ENCODE results near the gene ASB16.

The ASB16 gene

DNA sequence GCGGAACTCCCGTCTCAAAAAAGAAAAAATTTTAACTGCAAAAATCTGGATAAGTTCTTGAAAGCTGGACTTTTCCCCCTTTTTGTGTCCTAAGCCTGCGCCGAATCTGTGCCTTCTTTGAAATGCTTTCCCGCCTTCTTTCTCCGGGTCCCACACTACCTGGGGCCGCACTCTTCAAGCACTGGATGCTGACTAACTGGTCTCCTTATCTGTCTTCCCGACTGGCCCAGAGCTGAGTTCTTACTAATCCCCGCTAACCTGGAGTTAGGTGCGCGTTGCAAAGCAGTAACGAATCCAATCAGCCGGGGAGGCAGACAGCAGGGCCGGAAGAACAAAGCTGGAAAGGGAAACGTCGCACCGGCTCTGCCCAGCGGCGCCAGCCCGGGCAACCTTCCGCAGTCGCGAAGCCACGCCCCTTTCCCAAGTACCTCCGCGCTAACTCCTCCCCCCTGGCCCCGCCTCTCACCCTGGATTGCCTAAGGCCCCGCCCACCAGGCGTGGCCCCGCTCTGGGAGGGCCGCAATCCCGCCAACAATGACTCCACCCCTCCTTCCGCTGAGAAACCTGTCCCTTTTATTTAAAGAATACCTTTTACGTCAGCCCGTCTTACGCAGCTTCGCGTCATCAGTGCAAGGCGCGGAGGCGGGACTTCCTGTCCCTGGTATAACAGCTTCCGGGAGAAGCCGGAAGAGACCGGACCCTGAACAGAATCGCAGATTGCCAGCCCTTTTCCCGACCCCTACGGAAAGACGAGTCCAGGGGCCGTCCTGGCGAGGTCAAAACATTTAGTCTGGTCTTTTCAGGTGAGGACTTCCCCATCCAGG, 16.0 kb downstream of the ASB16 start, which contains the start of gene TMUB2:
TSS of gene TMUB2 (plus strand) at position 666 of the 824 bp plus-strand sequence. CDS start 737 bp downstream, outside the sequence.
- intact Hi-C loops (cut with DNase I) = no loop called here
- DNase-seq = peak; percentile 98 to 100 (median 99)

DNA sequence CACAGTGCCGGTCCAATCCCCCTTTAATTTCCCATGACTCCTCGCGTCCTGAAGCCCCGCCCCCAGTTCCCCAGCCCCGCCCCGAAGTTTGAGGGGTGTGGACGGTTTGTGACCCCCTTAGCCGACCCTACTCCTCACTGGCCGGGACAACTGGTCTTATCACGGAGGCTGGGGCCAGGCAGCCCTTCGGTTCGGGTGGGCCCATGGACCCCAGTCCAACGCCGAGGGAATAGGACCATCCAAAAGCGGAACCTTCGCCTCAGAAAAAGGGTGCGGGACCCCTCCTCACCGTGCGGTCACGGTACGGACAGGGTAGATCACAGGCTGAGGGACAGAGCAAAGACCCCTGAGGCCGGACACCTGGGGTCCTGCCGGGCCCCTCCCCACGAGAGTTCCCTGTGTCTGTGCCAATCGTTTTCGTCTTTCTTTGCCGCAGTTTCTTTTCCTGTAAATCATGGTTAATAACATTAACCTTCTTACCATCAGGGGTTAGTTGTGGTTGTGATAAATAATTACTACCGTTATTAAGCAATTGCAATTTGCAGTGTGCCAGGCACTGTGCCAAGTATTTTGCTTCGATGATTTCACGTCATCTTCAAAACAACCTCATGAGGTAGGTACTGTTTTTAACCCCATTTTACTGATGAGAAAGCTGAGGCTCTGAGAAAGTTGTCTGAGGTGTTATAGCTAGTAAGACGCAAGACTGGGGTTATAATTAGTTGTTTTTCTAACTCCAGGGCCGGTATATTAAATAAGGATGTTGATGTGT, 16.8 kb downstream of the ASB16 start:
- intact Hi-C loops (cut with DNase I) = no loop called here
- peak in 1 of 42 donors; percentile 58 for DNase-seq

DNA sequence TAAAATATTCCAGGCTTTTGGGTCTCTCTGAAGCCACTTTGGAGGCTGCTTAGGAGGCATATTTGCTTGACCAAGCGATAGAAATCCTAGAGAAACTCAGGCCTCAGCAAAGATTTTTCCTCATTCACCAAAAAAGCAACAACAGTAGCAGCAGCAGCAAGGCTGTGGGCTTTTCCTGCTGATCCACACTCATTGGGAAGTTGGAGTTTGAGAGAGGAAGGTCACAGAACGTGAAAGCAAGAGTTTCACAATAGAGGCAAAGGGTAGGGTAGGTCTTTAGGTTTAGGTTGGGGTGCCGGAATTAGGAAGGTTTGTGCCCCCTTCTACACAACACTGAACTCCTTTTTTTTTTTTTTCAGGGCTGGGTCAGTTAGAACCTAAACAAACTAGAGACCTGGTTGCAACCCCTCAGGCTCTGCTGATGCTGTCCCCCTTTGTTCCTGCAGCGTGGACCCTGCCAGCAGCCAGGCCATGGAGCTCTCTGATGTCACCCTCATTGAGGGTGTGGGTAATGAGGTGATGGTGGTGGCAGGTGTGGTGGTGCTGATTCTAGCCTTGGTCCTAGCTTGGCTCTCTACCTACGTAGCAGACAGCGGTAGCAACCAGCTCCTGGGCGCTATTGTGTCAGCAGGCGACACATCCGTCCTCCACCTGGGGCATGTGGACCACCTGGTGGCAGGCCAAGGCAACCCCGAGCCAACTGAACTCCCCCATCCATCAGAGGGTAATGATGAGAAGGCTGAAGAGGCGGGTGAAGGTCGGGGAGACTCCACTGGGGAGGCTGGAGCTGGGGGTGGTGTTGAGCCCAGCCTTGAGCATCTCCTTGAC, 18.3 kb downstream of the ASB16 start:
- no peak for DNase-seq
- intact Hi-C loops (cut with DNase I) = no loop called here

DNA sequence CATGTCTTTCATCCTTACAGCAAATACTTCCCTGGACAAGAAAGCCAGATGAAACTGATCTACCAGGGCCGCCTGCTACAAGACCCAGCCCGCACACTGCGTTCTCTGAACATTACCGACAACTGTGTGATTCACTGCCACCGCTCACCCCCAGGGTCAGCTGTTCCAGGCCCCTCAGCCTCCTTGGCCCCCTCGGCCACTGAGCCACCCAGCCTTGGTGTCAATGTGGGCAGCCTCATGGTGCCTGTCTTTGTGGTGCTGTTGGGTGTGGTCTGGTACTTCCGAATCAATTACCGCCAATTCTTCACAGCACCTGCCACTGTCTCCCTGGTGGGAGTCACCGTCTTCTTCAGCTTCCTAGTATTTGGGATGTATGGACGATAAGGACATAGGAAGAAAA, 20.0 kb downstream of the ASB16 start:
- intact Hi-C loops (cut with DNase I) = no loop called here
- no peak for DNase-seq

DNA sequence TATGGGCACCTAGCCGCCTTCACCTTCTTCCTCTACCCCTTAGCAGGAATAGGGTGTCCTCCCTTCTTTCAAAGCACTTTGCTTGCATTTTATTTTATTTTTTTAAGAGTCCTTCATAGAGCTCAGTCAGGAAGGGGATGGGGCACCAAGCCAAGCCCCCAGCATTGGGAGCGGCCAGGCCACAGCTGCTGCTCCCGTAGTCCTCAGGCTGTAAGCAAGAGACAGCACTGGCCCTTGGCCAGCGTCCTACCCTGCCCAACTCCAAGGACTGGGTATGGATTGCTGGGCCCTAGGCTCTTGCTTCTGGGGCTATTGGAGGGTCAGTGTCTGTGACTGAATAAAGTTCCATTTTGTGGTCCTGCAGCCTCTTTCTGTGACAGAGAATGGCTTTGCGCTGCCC, 20.9 kb downstream of the ASB16 start:
- DNase-seq = no peak
- intact Hi-C loops (cut with DNase I) = no loop called here

DNA sequence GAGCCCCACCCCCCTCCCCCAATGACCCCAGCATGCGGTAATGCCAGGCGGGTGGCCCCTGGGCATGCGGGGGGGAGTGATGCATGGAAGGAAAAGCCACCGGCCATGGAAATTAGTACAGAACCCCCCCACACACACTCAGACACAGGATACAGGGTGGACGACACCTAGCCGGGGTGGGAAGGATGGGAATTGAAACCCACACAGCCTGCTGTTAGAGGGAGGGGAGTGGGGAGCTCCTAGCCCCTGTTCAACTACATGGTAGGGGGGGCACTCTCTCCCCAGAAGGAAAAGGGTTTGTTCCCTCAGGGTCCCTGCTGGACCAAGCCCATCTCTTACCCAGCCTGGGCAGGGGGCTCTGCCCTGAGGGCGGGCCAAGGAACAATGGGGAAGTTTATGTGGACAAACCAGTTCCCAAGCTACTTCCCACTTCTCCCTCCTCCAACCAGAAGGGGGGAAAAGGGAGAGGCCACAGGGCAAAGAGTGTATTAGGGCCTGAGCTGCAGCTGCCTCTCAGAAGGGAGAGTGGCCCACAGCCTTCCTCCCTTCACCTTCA, 21.5 kb downstream of the ASB16 start:
- intact Hi-C loops (cut with DNase I) = no loop called here
- DNase-seq = no peak

DNA sequence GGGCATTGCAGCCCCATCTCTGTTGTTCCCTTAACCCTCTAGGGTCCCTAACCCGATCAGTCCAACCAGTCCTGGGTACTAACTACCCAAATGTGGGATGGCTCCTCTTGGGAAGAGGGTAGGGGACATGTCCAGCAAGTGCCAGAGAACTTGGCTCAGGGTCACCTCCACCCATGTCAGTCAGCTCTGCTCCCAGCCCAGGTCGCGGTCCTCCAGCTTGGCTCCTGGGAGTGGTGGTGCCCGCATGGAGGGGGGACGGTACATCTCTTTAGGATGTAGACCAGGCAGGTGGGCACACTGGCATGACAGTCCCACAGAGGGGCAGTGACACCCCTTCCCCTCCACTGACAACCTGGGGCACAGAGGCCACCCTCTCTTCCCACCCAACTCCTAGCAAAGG, 22.2 kb downstream of the ASB16 start:
- DNase-seq = no peak
- intact Hi-C loops (cut with DNase I) = no loop called here

DNA sequence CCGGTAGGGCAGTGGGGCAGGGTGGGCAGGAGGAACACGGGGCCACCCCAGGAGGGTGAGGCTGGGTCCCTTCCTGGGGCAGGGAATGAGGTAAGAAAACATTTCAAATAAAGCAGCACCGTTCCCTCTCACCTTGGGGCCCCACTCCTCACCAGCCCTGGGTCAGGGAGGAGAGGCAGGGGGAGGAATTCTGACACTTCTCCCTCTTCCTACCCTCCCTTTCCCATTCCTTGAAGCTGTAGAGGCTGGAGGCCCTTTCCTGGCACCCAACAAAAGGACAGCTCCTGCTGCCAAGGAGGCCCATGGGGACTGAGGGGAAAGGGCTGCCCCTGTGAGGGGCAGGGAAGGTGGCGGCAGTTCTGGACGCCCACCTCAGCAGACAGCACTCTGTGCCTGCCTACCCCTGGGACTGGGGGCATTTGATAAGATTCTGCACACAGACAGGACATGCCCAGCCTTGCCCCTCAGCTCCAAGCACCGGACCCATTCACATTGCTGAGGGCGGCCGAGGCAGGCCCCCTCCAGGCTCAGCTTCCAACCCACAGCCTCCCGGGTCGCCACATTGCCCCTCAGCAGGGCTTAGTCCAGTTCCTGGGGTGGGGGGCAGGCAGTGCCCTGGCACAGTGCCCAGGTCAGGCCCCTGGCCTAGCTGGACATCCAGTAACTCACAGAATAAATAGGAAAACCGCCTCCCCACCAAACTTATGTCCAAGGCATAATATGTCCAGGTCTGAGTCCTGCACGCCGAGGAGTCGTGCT, 23.0 kb downstream of the ASB16 start:
- DNase-seq = no peak
- intact Hi-C loops (cut with DNase I) = no loop called here

DNA sequence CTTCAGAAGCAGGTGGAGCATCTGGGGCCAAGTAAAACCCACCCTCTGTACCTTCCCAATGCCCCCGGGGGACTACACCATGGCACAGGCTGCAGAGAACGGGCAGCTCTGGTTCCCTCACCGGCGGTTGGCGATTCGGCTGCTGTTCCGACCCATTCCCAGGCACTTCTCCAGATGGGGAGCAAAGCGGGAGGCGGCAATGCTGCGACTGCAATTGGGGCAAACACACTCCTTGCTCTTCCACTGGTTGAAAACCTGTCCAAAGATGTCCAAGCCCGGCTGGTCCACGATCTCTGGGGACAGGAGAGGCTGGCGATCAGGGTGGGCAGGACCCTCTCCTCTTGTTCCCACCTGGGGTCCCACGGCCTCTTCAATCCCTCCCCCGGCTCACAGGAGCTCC, 26.6 kb downstream of the ASB16 start:
- DNase-seq = no peak
- intact Hi-C loops (cut with DNase I) = no loop called here

DNA sequence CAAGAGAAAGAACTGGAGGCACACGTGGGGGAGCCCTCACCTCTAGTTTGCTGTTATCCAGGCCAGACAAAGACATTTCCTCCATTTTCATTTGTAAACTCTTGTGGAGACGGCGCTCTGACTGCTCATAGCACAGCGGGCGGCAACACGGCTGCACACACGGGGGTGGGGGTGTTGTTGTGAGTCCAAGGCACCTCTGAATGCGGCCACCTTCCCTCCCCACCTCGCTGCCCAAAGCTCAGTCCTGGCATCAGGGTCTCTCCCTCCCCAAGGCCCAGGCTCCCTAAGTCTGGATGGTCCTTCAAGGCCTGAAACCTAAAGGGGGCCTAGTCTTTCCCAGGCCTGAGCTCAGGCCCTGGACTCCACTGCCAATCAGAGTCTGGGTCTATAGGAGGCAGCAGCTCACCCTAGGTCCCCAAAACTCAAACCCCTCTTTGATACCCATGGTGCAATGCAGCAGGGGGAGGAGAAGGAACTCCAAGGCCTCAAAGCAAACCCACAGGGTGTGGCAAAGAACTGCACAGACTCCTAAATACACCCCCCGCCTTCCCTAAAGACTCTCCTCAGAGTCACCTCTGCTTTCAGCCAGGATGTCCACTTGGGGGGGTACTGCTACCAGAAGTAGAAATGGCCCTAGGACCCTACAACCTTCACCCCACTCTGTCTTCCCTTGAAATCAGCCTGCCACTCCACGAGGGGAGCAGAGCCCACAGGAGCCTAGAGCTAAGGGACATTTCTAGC, 27.6 kb downstream of the ASB16 start:
- peak in 19 of 42 donors; percentile 10 to 60 (median 38) for DNase-seq
- intact Hi-C loops (cut with DNase I) = no loop called here

DNA sequence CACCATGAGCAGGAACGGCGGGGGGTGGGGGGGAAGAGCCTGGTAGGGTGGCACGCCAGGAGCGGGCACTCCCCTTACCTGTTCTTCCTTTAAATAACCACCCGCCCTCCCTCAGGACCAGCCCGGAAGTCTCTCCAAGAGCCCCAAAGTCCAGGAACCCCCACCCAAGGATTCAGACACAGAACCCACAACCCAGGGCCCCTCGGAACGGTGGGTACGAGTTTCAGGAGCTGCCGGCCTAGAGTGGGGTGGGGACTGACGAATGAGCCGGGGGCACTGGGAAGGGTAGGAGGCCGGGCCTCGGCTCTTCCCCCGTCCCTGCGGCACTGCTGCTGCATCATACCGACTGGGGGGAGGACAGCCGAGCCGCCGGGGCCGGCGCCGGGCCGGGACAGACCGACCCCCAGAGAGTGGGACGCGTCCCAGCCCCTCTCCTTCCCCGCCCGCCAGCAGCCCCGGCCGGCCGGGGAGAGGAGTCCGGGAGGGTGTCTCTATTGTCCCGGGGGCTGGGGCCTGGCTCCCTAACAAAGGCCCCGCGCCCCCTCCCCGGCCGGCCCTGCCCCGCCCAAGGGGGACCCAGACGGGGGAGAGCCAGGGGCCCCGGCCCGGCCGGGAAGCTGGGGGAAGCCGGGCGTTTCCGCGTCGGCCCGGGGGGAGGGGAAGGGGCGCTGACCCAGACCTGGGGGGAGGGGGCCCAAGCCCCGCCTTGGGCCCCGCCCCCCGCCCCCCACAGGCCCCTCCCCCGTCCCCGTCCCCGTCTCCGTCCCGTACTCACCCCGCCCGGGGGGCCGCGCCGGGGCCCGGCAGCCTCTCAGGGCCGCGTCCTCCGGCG, 28.4 kb downstream of the ASB16 start:
- DNase-seq = peak in 27 of 42 donors; percentile 17 to 68 (median 41)
- intact Hi-C loops (cut with DNase I) = no loop called here

DNA sequence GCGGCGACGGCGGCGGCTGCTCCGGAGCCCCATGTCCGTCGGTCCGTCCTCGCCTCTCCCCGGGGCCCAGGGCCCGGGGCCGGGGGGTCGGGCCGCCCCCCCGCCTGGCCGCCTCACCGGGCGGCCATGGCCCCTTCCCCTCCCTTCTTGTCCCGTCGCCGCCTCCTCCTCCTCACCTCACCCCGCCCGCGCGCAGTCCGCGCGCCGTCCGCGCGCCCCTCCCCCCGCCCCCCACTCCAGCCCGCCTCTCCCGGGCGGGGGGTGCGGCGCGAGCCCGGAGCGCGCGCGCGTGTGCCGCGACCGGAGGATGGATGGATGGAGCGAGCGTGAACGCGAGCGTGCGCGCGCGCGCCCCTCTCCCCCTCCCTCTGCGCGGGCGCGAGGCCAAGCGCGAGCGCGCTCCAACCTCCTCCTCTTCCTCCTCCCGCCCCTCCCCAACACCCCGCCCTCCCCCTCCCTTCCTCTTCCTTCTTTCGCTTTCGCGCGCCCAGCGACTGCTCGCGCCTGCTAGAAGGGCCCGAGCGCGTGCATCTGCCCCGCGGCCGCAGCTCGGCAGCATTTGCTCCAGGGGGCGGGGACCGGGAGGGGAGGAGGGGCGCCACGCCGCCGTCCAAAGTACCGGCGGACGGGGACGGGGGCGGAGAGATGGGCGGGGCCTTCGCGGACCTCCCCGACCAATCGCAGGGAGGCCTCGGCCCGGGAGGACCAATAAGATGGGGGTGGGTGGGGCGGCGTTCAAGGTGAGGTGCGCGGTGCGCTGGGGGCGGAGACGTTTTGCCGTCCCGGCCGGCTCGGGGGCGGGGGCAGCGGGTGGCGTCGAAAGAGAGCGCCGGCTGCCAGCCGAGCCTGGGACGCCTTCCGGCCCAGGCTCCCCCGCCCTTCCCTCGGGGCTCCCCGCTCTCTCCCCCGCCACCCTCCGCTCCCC, 29.3 kb downstream of the ASB16 start, which contains the start of gene ATXN7L3:
TSS of gene ATXN7L3 (minus strand) at position 332 of the 925 bp plus-strand sequence. CDS start 1,814 bp downstream, outside the sequence.
- intact Hi-C loops (cut with DNase I) = no loop called here
- DNase-seq = peak; percentile 92 to 99 (median 97)

DNA sequence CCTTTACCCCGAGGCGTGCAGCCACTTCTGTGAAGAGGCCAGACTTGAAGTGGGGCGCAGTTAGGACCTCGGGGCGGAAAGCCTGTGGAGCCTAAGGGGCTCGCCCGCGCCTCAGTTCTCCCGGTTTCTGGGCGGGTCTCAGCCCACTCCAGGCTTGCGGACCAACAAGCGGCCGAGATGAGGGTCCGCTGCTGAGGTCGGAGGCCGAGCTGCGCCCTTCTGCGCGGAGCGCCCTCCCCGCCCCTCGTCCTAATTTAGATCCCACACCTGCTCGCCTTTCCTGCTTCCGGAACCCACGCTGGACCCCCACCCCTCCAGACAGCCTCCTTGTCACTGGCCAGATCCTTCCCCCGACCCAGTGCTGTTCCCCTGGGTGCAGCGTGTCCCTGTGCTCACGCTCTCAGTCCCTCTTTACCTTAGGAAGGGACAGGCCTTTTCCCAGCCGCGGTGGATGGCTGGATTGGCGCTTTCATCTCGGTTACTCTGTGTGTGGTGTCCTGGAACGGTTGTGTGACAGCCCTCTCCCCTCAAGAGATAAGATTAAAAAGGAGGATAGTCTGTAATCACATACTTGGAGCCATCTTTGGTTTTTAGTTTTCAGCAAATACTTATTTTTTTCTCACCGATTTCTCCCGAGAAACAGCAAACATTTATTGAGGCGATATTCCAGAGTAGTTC, 30.1 kb downstream of the ASB16 start:
- peak in 9 of 42 donors; percentile 17 to 56 (median 27) for DNase-seq
- intact Hi-C loops (cut with DNase I) = no loop called here

DNA sequence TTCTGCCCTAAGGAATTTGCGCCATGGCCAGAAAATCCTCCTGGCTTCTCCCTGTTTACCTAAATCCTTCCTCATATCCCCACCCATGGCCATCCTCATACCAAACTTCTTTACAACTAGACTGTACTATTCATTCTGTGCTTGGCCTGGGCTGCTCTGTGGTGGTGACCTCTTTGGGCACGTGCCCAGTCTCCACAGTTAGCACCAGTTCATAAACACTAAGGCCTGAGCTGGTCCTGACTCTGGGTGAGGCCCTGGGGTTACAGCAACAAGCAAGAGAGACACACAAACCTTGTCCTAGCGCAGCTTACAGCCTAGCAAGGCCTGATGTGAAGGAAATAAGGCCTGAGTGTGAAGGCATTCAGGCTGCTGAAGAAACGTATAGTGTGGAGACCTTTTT, 32.3 kb downstream of the ASB16 start:
- intact Hi-C loops (cut with DNase I) = no loop called here
- no peak for DNase-seq
